HT-29 (cell line): ENCODE data around the gene SCG5. TPM values are rescaled to one million over a fixed set of nuclear protein-coding genes. Genes with fewer than 3 reads are reported as not detected.
"Not testable (repeated sequence)": the region's sequence is repeated elsewhere in the genome, so short reads cannot be mapped to it uniquely, and the experiment has no call there.

Experiments
- DNase-seq: peaks from one replicate; pipeline ENCODE4 v3.0.0-alpha.2; 2015; ENCODE audit warnings: low spot score
- total RNA-seq: library from RNA; depleted of rRNA; stranded (reverse); fragments of >200 nt; shearing (Covaris generic); gene quantifications from 2 replicates; pipeline ENCODE4 v1.2.3, GENCODE V29; 2014; rRNA removed

Gene SCG5
- total RNA-seq, result 0.25 and 0.37 TPM in 2 replicates

GRCh38 chr15:32641517-32642059 is at the start of gene SCG5:
Gene SCG5 (plus strand): TSS chr15:32641710. CDS start chr15:32643593, 1,883 bp downstream.
- DNase-seq, result peak; percentile 54

GRCh38 chr15:32593151-32593550 is 48.4 kb upstream of the SCG5 start, which contains the start of gene GOLGA8N:
Gene GOLGA8N (plus strand): TSS chr15:32593456.
- not testable (repeated sequence) for DNase-seq

- not testable (repeated sequence) for DNase-seq
Measured at GRCh38 chr15:32609518-32609917, 32.0 kb upstream of the SCG5 start.

- DNase-seq, result peak; percentile 53
Measured at GRCh38 chr15:32610719-32611118, 30.8 kb upstream of the SCG5 start.

- not testable (repeated sequence) for DNase-seq
Measured at GRCh38 chr15:32614712-32615050, 26.8 kb upstream of the SCG5 start.

GRCh38 chr15:32615051-32615870 is 26.2 kb upstream of the SCG5 start, which contains the start of gene ARHGAP11A:
Gene ARHGAP11A (plus strand): TSS chr15:32615504. CDS start chr15:32616212, 708 bp downstream.
- peak; percentile 97 for DNase-seq

- DNase-seq, result peak; percentile 49
Measured at GRCh38 chr15:32615871-32616426, 25.6 kb upstream of the SCG5 start.

GRCh38 chr15:32636410-32636809 is 5.1 kb upstream of the SCG5 start:
- DNase-seq, result no peak

- DNase-seq, result no peak
Measured at GRCh38 chr15:32636908-32637567, 4.5 kb upstream of the SCG5 start.

GRCh38 chr15:32637704-32638103 is 3.8 kb upstream of the SCG5 start:
- no peak for DNase-seq

- DNase-seq, result no peak
Measured at GRCh38 chr15:32642667-32643435, 1.3 kb downstream of the SCG5 start.

- DNase-seq, result no peak
Measured at GRCh38 chr15:32643907-32644445, 2.5 kb downstream of the SCG5 start.

- no peak for DNase-seq
Measured at GRCh38 chr15:32646291-32646690, 4.8 kb downstream of the SCG5 start.

GRCh38 chr15:32649342-32649741 is 7.8 kb downstream of the SCG5 start:
- peak; percentile 28 for DNase-seq

GRCh38 chr15:32651229-32651837 is 9.8 kb downstream of the SCG5 start:
- peak; percentile 77 for DNase-seq

GRCh38 chr15:32652178-32652577 is 10.7 kb downstream of the SCG5 start:
- DNase-seq, result no peak

- DNase-seq, result no peak
Measured at GRCh38 chr15:32656091-32656490, 14.6 kb downstream of the SCG5 start.

- DNase-seq, result no peak
Measured at GRCh38 chr15:32656496-32656895, 15.0 kb downstream of the SCG5 start.

- DNase-seq, result peak; percentile 54
Measured at GRCh38 chr15:32657198-32657883, 15.8 kb downstream of the SCG5 start.

- DNase-seq, result no peak
Measured at GRCh38 chr15:32657941-32658340, 16.4 kb downstream of the SCG5 start.
